ENCODE measurements around the gene HAGHL.

The HAGHL gene, protein sequence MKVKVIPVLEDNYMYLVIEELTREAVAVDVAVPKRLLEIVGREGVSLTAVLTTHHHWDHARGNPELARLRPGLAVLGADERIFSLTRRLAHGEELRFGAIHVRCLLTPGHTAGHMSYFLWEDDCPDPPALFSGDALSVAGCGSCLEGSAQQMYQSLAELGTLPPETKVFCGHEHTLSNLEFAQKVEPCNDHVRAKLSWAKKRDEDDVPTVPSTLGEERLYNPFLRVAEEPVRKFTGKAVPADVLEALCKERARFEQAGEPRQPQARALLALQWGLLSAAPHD

DNA sequence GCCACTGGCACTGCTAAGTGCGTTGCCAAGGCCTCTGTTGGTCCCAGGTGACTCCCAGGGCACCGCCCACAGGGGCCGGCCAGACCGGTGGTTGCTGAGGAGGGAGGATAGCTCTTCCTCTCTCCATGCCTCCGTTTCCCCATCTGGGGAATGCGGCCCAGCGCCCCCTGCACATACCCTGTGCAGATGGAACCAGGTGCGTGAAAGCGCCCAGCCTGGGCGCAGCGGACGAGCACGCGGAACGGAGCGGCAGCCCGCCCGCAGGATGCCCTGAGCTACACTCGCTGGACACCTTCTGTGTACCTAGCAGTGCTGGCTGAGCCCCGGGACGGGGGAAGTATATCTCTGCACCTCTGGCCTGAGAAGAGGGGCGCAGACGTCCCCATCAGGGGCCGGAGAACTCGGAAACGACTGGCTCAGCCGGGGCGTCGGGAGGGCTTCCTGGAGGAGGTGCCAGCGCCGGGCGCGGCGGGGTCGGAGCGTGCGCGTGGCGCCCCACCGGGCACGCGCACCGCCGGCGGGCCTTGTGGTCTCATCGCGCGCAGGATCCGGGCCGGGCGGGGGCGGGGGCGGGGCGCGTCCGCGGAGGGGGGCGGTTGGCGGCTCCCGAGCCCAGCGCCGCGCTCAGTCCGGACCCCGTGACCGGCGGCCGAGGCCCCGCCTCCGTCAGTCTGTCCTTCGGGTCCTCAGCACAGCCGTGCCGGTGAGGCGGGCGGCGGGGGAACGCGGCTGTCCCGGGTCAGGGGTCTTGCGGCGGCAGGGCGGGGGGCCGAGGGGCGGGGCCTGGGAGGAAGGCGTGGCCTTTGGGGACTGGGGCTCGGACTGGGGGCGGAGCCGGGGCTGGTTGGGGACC, at the start of gene HAGHL, which contains the start of gene CCDC78:
Gene HAGHL, plus strand, starts transcription at position 669 of the 853 bp plus-strand sequence. CDS start 404 bp downstream, outside the sequence.
Gene CCDC78, minus strand, starts transcription at position 6 of the 853 bp plus-strand sequence. CDS start 76 bp downstream, outside the sequence.
- DNase-seq: peak; percentile 44 to 47

DNA sequence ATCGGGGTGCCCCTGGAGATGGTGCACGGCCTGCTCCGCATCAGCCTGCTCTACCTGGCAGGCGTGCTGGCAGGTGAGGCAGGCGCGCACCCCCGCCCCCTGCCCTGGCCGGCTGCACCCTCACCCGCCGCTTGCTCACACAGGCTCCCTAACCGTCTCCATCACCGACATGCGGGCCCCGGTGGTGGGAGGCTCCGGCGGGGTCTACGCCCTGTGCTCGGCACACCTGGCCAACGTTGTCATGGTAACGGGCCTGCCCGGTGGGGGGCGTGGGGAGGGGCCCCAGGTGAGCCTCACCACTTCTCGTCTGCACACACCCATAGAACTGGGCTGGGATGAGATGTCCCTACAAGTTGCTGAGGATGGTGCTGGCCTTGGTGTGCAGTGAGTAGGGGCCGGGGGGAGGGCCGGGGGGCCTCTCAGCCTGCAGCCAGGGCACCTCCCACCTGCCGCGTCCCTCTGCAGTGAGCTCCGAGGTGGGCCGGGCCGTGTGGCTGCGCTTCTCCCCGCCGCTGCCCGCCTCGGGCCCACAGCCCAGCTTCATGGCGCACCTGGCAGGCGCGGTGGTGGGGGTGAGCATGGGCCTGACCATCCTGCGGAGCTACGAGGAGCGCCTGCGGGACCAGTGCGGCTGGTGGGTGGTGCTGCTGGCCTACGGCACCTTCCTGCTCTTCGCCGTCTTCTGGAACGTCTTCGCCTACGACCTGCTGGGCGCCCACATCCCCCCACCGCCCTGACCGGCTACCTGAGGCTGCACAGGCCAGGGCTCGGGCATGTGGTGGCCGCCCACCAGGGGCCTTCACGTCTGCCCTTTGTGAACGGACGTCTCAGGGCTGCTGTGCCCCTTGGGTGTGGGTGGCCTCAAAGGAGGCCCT, 49.4 kb upstream of the HAGHL start:
- DNase-seq: no peak

DNA sequence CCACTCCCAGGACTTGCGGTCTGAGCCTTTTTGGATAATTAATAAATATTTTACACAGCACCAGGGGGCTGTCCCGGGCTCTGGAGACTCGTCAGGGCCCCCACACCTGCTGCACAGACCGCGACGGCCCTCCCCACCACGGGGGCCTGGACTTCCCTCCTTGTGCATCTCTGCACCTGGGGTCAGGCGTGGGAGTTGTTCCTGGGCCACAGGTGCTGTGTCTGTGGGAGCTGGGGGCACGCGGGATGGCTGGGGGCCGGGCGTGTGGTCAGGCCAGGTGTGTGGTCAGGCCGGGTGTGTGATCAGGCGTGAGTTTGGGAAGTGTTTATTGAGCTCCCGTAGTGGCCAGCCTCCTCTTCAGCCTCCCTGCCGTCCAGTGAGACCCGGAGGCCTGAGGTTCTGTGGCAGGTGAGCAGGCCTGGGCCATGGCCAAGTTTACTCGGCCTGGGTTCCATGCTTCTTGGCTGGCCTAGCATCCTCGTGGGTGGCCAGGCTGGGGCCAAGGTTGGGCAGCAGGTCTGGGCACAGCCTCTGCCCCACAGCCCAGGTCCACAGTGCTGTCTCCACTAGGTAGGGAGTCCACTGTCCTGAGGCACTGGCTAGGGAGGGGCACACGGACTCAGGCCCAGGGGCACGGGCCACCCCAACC, 48.6 kb upstream of the HAGHL start:
- no peak for DNase-seq

DNA sequence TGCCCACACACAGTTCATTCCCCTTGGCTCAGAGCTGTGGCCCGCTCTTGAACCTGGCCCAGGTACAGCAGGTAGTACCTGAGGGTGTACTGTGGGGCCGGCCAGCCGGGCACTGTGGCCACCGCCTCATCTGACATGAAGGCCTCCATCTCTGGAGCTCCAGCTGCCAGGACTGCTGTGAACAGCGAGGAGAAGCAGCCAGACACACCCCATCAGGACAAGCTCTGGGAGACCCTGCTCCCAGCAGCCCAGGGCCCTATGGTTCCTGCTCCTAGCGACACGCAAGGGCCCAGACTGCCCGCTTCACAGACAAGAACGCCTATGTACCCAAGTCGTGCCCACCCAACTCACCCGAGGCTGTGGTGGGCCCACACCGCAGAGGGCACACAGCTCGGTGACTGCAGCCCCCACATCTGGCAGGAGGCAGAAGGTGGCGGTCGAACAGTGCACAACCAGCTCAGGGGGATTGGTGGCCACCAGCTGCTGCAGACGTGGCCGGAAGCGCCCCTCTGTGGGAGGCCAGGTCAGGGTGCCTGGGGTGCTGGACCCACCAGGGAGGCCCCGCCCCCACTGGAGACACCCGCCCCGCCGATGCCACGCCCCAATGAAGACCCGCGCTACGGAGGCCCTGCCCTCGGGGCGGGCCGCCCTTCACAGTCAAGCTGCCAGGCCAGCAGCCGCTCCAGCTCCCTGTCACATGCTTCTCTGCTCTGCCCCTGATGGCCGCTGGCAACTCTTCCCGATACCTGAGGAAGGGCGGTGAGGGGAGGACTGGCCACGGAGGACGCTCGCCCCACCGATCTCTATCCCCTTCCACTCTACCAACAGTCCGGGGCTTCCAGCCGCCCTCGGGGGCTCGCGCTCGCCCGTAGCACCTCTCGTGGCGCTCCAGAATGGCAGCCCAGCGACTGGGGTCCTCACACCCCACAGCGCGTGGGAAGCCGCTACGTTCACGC, 47.8 kb upstream of the HAGHL start:
- peak; percentile 37 to 51 for DNase-seq

DNA sequence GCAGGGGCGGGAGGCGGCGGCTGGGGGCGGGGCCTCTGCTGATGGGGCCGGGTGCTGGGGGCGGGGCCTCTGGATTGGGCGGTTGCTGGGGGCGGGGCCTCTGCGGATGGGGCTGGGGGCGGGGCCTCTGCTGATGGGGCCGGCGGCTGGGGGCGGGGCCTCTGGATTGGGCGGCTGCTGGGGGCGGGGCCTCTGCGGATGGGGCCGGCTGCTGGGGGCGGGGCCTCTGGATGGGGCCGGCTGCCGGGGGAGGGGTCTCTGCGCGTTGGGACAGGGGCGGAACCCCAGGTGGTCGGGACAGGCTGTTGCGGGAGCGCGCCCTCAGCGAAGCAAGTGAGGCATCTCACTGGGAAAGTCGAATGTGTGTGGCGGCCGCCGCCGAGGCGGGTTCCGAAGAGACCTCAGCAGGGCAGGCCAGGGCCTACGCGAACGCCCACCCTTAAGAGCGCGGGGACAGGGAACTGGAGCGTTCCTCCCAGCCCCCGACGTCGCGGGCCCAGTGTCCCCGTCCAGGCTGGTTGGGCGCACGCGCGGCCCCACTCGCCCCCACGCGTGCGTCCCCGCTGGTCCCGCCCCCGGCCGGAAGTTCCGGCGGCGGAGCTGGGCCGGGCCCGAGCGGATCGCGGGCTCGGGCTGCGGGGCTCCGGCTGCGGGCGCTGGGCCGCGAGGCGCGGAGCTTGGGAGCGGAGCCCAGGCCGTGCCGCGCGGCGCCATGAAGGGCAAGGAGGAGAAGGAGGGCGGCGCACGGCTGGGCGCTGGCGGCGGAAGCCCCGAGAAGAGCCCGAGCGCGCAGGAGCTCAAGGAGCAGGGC, 46.9 kb upstream of the HAGHL start, which contains the start of gene STUB1:
Gene STUB1, plus strand, starts transcription at position 597 of the 811 bp plus-strand sequence. Its CDS starts 116 bp downstream, at position 713.
- DNase-seq: peak; percentile 77 to 87

DNA sequence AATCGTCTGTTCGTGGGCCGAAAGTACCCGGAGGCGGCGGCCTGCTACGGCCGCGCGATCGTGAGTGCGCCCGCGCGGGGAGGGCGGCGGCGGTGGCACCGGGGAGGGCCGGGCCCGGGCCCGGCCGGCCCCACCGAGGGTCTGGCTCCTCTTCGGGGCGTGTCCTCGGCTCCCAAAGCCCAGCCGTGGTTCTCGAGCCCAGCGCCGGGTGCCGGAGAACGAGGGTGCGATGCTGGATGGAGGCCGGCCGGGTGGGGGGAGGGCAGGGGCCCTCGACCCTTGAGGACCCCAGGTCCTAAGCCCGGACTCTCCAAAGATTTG, 46.3 kb upstream of the HAGHL start:
- DNase-seq: no peak

DNA sequence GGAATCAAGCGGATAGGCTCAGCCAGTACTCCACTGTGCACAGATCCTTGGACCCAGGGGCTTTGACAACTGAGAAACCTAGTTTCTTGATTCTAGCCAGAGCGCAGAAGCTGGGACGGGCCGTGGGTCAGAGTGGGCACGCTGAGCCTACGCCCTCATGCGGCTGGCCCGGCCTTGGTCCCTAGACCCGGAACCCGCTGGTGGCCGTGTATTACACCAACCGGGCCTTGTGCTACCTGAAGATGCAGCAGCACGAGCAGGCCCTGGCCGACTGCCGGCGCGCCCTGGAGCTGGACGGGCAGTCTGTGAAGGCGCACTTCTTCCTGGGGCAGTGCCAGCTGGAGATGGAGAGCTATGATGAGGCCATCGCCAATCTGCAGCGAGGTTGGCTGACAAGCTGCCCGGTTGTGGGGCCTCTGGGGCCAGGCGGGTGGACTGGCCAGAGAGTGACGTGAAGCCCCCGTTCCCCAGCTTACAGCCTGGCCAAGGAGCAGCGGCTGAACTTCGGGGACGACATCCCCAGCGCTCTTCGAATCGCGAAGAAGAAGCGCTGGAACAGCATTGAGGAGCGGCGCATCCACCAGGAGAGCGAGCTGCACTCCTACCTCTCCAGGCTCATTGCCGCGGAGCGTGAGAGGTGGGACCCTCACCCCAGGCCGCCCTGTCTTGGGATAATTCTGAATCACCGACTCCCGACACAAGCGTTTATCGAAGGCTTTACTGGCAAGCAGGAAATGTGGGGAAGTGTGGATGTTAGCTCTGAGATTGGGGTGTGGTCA, 45.8 kb upstream of the HAGHL start:
- DNase-seq: no peak

DNA sequence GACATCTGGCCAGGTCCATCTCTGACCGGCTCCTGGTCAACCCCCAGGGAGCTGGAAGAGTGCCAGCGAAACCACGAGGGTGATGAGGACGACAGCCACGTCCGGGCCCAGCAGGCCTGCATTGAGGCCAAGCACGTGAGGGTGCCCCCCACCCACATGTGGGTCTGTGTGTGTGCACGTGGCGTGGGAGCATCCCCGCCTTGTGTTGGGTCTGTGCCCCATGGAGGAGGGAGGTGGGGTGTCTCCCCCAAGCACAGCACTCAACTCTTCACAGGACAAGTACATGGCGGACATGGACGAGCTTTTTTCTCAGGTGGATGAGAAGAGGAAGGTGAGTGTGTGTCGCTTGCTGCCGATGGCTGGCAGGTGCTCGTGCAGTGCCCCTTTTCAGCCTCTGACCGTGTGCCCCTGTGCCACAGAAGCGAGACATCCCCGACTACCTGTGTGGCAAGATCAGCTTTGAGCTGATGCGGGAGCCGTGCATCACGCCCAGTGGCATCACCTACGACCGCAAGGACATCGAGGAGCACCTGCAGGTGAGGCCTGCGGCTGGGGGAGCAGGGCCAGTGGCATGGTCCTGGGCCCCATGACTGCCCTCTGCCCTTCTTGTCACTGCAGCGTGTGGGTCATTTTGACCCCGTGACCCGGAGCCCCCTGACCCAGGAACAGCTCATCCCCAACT, 45.0 kb upstream of the HAGHL start:
- no peak for DNase-seq

DNA sequence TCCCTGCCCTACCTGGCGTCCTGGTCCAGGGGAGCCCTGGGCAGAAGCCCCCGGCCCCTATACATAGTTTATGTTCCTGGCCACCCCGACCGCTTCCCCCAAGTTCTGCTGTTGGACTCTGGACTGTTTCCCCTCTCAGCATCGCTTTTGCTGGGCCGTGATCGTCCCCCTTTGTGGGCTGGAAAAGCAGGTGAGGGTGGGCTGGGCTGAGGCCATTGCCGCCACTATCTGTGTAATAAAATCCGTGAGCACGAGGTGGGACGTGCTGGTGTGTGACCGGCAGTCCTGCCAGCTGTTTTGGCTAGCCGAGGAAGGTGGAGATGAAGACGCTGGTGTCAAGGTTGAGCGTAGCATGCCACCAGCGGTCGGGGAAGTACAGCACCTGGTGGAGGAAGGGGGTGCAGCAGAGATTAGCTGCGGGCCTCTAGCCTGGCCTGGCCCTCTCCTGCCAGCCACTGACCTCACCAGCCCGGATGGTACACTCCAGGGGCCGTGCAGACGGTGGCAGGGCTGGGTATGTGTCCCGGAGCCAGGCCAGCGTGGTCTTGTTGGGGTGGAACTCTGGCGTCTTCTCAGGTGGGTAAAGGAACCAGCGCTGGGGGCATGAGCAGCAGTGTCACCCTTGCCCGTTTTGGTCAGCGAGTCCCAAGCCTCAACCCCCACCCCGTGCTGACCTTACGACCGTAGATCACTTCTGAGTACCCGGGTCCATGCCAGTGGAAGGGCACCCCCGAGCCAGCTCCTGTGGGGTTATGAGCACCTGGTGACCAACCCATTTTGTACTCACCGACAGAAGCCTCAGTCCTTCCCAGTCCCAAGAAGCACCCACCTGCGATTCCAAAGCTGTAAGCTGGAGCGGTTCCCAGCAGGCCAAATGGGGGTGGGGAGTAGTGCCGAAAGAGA, 44.2 kb upstream of the HAGHL start:
- DNase-seq: no peak

DNA sequence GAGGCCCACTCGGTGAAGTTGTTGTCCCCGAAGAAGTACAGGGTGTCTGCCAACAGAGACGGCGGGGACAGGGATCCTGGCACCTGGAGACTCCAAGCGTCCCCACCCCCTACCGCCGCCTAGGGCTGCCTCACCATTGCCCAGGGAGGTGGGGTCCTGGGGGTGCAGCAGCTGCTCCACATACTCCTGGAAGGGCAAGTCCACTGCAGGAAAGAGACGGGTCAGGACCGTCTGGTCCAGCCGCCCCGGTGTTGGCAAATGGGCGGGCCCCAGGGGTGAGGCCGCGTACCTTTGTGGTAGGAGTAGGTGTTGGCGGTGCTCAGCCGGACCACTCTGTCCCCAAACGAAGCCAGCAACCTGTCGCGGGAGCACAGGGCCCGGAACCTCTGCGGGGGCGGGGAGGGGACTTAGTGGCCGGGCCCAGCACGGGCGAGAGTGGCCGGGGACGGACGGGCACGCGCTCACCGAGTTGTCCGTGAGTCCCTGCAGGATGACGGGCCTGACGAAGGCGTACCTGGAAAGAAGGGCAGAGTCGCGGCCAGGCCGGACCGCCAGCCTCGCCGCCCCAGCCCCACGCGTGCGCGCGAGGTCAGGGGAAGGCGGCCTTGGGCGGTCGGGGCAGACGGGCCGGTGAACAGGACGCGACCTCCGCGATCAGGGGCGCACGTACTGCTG, 43.4 kb upstream of the HAGHL start:
- DNase-seq: no peak

DNA sequence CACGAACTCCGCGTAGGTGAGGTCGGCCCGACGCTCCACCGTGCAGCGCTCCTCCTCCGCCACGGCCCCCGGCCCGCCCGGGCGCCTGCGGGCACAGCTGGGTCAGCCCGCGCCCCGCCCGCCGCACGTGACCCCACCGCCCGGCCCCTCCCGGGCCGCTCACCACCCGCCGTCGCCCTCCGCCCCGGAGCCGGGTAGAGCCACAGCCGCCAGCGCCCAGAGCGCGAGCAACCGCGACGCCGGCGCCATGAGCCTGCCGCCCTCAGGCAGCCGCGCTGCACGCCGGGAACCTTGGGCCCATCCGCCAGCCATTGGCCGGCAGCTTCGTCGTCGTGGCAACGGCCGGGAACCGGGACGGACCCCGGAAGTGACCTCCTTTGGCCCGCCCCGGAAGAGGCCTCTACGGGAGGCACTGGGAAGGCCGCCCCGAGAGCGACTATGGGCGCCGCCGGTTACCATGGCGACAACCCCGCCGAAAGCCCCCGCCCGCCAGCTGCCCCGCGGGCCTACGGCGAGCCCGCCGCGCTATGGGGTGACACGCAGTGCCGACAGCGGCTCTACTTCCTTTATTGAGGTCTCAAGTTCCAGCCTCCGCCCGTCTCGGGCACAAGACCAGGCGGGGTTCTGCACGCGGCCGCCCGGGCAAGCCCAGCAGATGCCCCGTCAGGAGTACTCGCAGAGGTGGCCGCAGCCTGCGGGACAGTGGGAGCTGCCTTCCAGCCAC, 42.7 kb upstream of the HAGHL start, which contains the start of gene JMJD8:
Gene JMJD8, minus strand, starts transcription at position 264 of the 724 bp plus-strand sequence. Its CDS starts 15 bp downstream, at position 249.
- peak; percentile 95 to 97 for DNase-seq

DNA sequence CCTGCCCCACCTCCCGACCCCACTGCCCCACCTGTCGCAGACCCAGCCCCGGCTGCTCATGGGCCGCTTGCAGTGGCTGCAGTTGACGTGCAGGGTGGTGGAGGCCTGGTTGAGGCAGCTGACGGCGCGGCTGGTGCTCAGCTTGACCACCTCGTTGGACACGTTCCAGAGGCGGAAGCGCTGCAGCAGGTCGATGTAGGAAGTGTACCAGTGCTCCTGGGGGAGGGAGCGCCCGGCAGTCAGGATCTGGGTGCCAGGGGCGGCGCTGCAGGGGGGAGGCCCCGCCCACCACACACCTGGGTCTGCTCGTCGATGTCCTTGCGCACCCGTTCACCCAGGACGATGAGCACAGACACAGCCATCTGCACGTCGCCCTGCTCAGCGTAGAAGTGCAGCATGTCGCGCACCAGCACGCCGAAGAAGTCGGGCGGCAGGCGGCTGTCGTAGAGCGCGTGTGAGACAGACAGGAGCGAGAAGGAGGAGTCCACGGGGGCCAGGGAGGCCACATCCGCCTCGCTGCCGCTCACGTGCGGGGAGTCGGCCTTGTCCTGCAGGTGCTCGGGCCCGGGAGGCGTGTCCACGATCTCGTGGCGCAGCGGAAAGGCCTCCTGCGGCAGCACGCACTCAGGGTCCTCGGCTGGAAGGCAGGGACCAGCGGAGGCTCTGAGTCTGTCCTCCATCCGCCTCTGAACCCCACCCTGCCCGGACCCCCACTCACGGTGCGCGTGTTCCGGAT, 41.8 kb upstream of the HAGHL start:
- DNase-seq: no peak

DNA sequence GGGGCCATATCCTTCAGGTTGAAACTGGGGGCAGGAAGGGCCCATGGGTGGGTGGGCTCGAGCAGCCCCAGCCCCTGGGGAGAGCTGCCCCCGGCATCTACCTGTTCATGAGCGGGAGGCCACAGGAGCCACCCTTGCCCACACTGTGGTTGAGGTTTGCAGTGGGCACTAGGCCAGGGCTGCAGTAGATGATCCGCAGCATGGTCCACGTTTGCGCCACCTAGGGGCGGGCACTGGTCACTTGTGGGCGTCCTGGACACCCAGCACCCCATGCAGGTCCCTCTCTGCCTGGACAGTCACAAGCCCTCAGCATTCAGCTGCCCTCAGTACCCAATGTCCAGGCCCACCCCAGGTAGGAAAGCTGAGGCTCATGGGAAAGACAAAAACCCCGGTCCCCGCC, 40.9 kb upstream of the HAGHL start:
- DNase-seq: no peak

DNA sequence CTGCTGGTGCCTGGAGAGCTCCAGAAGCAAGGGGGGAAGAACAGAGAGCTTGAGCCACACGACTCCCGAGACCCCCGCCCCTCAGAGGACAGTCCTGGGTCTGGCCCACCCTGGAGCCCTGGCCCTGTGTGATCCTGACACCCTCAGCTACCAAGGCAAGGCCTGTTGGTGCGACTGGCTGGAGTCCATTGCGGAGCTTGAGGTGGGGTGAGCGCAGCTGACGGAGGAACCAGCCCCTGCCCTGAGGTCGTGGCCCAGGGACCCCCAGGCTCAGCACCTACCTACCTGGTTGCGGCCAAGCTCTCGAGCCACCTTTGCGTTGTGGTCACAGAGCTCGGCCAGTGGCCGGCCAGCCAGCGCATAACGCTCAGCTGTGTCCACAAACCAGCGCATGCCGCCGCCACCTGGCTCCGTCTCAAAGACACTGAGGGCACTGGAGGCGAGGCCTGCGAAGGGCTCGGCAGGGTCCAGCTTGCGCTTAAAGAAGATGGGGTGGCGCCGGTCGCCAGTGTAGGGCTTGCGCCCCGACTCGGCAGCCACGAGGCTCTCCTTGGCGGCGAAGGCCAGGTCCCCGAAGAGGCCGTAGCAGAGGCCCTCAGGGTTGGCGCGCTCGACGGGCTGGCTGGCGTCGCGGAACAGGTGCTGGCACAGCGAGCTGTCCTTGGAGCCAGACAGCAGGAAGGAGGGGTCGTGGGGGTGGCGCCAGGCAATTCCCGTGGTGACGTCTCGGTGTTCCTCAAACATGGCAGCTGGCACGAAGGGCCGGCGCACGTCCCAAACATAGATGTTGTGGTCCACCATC, 40.2 kb upstream of the HAGHL start:
- no peak for DNase-seq

DNA sequence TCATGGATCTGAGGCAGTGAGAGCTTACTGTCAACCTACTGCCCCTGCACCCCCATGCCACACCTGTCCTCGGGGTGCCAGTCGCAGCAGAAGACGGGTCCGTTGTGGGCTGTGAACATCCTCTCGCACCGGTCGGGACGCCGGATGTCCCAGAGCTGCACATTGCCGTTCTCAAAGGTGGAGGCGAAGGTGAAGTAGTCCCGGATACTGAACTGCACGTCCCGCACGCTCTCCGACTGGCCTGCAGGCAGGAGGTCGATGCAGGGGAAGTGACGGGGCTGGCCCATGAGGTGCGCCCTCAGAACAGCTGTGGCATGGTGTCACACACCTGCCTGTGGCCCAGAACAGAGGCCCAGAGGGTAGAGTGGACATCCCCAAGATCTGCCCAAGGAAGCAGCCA, 39.4 kb upstream of the HAGHL start:
- no peak for DNase-seq
